Testis (tissue), 3 donors: ENCODE measurements around the gene SLC26A4. TPM values are rescaled to one million over a fixed set of nuclear protein-coding genes. Genes with fewer than 3 reads are reported as not detected.

ENCODE experiments used
- DNase-seq: peaks from one replicate; pipeline ENCODE4 v3.0.0-alpha.2; 2019
- H3K27ac ChIP-seq, 2 donors: fragments of 200-600 bp; sonication (generic); one replicate each; pipeline ENCODE4 v1.5.1; 2019
- H3K27me3 ChIP-seq: fragments of 200-600 bp; sonication (generic); one replicate; pipeline ENCODE4 v1.5.1; 2019
- H3K36me3 ChIP-seq: fragments of 200-600 bp; sonication (generic); one replicate; pipeline ENCODE4 v1.5.1; 2017; ENCODE audit warnings: low read depth; ENCODE audit errors: missing control alignments
- H3K4me1 ChIP-seq: fragments of 200-600 bp; sonication (generic); one replicate; pipeline ENCODE4 v1.5.1; 2019
- H3K4me3 ChIP-seq, 2 donors: fragments of 200-600 bp; sonication (generic); one replicate each; pipeline ENCODE4 v1.5.1; 2017 to 2019
- H3K9me3 ChIP-seq: fragments of 200-600 bp; sonication (generic); one replicate; pipeline ENCODE4 v1.5.1; 2017
- CTCF ChIP-seq, 3 experiments: fragments of 450-650 bp in 2 of 3; fragments of 200-600 bp in 1 of 3; sonication (generic) in 1 of 3; IDR thresholded peaks; one replicate each; pipeline ENCODE4 v1.5.1; 2016 to 2019; ENCODE audit warnings: antibody characterized with exemption in 3 of 3, mild to moderate bottlenecking in 2 of 3, moderate library complexity in 1 of 3
- POLR2A ChIP-seq: fragments of 450-650 bp; IDR thresholded peaks from one replicate; pipeline ENCODE4 v1.6.1; 2017; ENCODE audit warnings: antibody characterized with exemption, mild to moderate bottlenecking, moderate library complexity
- WGBS, 2 donors: methylation state at CpG; one replicate each; pipeline ENCODE4 v1.1.5; 2018; 5-methylcytosine and 5-hydroxymethylcytosine counted together
- intact Hi-C: fragments of 100-400 bp; cut with DNase I; formaldehyde crosslinking; loops from one replicate; pipeline ENCODE4 v1.15.1; 2023; ENCODE audit warnings: low total_unique reads
- polyA plus RNA-seq: library from polyadenylated mRNA; stranded (reverse); fragments of 350-450 nt; fragmentation: Illumina TruSeq; extraction: RNeasy Lipid Tissue Mini Kit (QIAGEN cat#74804); gene quantifications from one replicate; pipeline ENCODE4 v1.2.3, GENCODE V29; 2014; ENCODE audit warnings: low read depth, low replicate concordance; ENCODE audit not compliant: insufficient read depth
- total RNA-seq, 2 donors: library from RNA; depleted of rRNA; stranded (reverse); fragments of >200 nt; gene quantifications; one replicate each; pipeline ENCODE4 v1.2.3, GENCODE V29; 2016

Gene SLC26A4
- total and polyA plus RNA-seq, 3 donors from 2014 or later: 0.43 to 1.7 (median 0.79) TPM

GRCh38 chr7:107658467-107658866 lies 2.2 kb upstream of the SLC26A4 start:
- no peak for TF ChIP-seq CTCF (IDR thresholded peaks at IDR 0.05)
- TF ChIP-seq POLR2A: no peak
- H3K4me3 ChIP-seq: no peak overlapping the region
- no peaks in the 10 kb centered on the region for H3K36me3 ChIP-seq
- no peak for DNase-seq
- H3K4me1 ChIP-seq: peaks cover 13% of the 10 kb centered on the region
- no peaks in the 10 kb centered on the region for H3K27me3 ChIP-seq
- no peaks in the 10 kb centered on the region for H3K9me3 ChIP-seq
- H3K27ac ChIP-seq: no peak overlapping the region
- intact Hi-C loops: no loop called here

- Histone ChIP-seq H3K4me1 (peaks cover 13% of the 10 kb centered on the region), H3K27me3 (no peaks in the 10 kb centered on the region), H3K36me3 (no peaks in the 10 kb centered on the region), H3K4me3 (no peak overlapping the region), H3K27ac (no peak overlapping the region), H3K9me3 (no peaks in the 10 kb centered on the region)
- 79 to 82% methylated on average over 4 of the region's 4 CpGs for WGBS, 2 donors
- TF ChIP-seq CTCF (IDR thresholded peaks at IDR 0.05) (no peak), POLR2A (no peak)
- no peak for DNase-seq
- intact Hi-C loops: no loop called here
These were observed 962 bp upstream of the SLC26A4 start for GRCh38 chr7:107659666-107660065.

DNA sequence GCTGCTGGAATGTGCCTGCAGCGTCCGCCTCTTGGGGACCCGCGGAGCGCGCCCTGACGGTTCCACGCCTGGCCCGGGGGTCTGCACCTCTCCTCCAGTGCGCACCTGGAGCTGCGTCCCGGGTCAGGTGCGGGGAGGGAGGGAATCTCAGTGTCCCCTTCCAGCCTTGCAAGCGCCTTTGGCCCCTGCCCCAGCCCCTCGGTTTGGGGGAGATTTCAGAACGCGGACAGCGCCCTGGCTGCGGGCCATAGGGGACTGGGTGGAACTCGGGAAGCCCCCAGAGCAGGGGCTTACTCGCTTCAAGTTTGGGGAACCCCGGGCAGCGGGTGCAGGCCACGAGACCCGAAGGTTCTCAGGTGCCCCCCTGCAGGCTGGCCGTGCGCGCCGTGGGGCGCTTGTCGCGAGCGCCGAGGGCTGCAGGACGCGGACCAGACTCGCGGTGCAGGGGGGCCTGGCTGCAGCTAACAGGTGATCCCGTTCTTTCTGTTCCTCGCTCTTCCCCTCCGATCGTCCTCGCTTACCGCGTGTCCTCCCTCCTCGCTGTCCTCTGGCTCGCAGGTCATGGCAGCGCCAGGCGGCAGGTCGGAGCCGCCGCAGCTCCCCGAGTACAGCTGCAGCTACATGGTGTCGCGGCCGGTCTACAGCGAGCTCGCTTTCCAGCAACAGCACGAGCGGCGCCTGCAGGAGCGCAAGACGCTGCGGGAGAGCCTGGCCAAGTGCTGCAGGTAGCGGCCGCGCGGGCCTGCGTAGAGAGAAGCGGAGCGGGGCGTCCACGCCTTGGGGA lies 645 bp downstream of the SLC26A4 start:
- WGBS, 2 donors: 0 to 1% methylated on average over 4 to 71 of the region's 73 CpGs

GRCh38 chr7:107661865-107662379 lies 1.3 kb downstream of the SLC26A4 start:
- no peaks in the 10 kb centered on the region for H3K36me3 ChIP-seq
- no peak overlapping the region for H3K27ac ChIP-seq
- TF ChIP-seq CTCF (IDR thresholded peaks at IDR 0.05) (no peak), POLR2A (no peak)
- peak overlapping the region; percentile 23 to 50 for H3K4me3 ChIP-seq
- peaks cover 13% of the 10 kb centered on the region for H3K4me1 ChIP-seq
- intact Hi-C loops: no loop called here
- H3K27me3 ChIP-seq: no peaks in the 10 kb centered on the region
- no peaks in the 10 kb centered on the region for H3K9me3 ChIP-seq
- 11 to 19% methylated on average over 8 to 20 of the region's 20 CpGs for WGBS, 2 donors
- DNase-seq: no peak

More for the DNA sequence above, 645 bp downstream of the SLC26A4 start:
- intact Hi-C loops: no loop called here
- peaks cover 13% of the 10 kb centered on the region for H3K4me1 ChIP-seq
- no peaks in the 10 kb centered on the region for H3K9me3 ChIP-seq
- H3K27me3 ChIP-seq: no peaks in the 10 kb centered on the region
- H3K4me3 ChIP-seq: peak overlapping the region; percentile 23 to 50
- no peak overlapping the region for H3K27ac ChIP-seq
- peak; percentile 72 for DNase-seq
- H3K36me3 ChIP-seq: no peaks in the 10 kb centered on the region
- TF ChIP-seq POLR2A (no peak), CTCF (IDR thresholded peaks at IDR 0.05) (no peak)

DNA sequence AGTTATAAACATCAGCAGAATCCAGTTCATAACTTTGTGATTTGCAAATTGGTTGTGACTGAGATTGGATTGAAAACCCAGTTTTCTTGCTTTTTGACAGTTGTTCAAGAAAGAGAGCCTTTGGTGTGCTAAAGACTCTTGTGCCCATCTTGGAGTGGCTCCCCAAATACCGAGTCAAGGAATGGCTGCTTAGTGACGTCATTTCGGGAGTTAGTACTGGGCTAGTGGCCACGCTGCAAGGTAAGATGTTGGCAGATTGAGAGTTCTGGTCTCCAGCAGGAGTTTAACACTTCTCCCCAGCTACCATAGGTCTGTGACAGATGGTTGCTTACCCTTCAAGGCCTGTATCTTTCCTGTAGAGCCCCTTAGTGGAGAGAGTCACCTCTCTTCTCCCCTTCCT lies 2.6 kb downstream of the SLC26A4 start:
- no peak overlapping the region for H3K27ac ChIP-seq
- TF ChIP-seq POLR2A (no peak), CTCF (IDR thresholded peaks at IDR 0.05) (no peak)
- DNase-seq: no peak
- no peaks in the 10 kb centered on the region for H3K27me3 ChIP-seq
- H3K4me3 ChIP-seq: no peak overlapping the region
- intact Hi-C loops: no loop called here
- peaks cover 13% of the 10 kb centered on the region for H3K4me1 ChIP-seq
- no peaks in the 10 kb centered on the region for H3K9me3 ChIP-seq
- 69 to 71% methylated on average over 4 of the region's 4 CpGs for WGBS, 2 donors
- no peaks in the 10 kb centered on the region for H3K36me3 ChIP-seq
